ENCODE results near the gene LPP. TPM values are rescaled to one million over a fixed set of nuclear protein-coding genes. Genes with fewer than 3 reads are reported as not detected.

The LPP gene
- total RNA-seq, 2 experiments from 2014 or later: 13.4 to 16.5 TPM

DNA sequence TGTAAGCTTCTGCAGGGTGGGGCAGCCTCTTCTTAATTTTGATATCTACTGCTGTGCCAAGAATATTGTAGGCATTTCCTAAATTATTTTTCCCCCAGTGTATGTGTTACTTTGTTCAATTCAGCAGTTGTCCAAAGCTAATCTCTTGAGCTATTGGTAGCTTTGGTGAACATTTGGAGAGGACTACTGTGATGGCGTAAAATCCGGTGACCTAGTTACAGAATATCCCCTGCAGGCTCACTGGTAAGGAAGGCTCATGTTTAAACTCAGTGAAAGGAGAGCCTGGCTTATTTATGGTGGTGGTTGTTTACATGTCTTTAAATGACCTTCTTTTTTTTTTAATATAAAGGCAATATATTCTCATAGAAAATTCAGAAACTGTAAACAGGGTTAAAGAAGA is 105.6 kb downstream of the LPP start:
- ChIA-PET POLR2A (no interaction called here), CTCF (no interaction called here)

DNA sequence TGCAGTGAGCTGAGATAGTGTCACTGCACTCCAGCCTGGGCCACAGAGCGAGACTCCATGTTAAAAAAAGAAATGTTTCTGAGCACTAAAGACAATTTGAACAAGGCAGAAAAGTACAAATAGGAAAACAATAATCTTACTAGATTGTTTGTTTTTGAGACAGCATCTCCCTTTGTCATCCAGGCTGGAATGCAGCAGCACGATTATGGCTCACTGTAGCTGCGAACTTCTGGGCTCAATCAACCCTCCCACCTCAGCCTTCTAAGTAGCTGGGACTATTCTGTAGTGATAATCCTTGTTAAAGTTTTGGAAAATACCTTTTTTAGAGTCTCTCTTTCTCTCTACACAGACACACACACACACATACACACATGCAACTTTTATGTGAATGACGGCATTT is 107.1 kb downstream of the LPP start:
- ChIA-PET CTCF (no interaction called here), POLR2A (no interaction called here)

DNA sequence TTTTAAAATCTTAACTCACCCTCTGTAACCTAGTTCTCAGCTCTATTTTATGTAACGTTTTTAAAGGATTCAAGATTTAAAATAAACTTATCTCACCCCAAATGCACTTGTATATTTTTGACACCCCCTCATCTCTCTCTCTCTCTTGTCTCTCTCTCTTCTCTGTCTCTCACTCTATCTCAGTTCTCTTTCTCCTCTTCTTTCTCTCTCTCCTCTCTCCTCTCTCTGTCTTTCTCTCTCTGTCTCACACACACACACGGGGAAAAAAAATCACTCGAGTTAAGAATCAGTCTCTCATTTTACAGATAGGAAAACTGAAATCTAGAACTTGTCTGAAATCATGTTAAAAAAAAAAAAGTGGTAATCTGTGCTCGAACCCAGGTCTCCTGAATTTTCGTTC is 108.5 kb downstream of the LPP start:
- ChIA-PET POLR2A (no interaction called here), CTCF (no interaction called here)

DNA sequence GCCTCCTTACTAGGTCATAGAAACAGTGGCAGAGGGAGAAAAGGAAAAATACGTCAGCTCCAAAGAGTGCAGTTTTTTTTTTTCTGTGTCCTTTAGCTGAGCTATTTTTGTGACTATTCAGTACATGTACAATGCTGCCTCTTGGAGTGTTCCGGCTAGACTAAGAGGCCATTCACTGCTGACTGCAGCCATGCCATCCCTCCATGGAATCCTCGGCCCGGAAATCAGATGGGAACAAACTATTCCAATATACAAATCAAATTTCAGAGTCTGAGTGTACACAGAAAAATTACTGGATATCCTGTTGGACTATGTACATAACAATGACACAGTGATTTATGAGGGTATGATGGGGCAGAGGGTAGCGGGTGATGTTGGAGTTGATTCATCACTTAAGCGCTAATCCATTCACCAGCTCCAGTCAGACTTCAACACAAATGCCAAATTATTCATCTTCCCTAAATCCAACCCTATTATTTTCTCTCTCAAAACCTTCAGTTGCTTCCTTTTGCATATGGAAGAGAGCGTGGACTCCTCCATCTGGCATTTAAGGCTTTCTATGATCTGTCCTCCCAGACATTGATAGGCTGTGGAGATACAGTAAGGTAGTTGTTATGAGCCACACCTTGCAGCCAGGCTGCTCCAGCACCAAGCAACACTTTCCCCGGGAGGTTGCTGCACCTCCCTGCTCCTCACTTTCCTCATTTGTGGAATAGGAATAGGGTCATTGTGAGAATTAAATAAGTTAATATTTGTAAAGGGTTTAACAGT is 109.1 kb downstream of the LPP start:
- ChIA-PET CTCF (no interaction called here), POLR2A (no interaction called here)

DNA sequence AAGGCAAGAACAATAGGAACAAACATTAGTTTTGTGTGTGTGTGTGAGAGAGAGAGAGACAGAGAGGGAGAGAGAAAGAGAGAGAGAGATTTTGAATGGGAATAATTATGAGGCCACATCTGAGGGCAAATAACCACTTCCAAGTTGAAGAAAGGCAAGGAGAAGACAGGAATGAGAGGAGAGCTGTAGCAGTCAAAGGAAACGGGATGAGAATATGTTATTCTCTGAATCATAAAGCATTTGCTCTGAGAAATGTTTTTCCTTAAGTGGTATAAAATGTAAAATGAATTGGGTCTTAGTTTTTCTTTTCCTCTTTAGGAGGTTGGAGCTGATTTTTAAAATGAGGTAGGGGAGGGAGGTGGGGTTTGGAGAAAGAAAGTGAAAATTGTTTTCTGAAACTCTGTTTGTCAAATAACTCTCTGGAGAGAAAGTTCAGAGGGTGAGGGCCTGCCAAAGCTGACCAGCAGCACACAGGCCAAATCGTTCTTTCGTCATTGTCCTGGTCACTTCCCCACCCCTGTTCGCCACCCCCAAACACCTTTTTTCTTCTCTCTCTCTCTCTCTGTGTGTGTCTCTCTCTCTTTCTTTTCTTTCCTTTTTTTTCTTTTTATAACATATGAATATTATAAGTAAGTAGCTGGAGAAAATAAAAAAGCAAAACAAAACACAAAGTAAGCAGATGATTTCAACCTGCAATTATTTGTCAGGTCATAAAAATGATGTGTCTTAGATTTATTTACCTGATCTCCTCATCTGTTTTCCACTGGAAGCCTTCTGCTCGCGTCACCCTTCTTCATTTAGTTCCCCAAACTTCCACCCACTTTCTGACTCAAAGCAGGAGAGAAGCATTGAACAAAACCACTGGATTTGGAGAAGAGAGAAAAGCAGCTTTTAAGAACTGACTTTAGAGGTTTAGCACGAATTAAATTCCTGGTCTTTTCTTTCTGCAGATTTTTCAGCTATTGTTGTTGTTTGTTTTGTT is 110.6 kb downstream of the LPP start:
- ChIA-PET POLR2A (no interaction called here), CTCF (interaction anchor here (0.7 kb wide), 1 partner anchor 67 kb away, joined by 3 read pairs; no protein-coding TSS in a partner anchor)

DNA sequence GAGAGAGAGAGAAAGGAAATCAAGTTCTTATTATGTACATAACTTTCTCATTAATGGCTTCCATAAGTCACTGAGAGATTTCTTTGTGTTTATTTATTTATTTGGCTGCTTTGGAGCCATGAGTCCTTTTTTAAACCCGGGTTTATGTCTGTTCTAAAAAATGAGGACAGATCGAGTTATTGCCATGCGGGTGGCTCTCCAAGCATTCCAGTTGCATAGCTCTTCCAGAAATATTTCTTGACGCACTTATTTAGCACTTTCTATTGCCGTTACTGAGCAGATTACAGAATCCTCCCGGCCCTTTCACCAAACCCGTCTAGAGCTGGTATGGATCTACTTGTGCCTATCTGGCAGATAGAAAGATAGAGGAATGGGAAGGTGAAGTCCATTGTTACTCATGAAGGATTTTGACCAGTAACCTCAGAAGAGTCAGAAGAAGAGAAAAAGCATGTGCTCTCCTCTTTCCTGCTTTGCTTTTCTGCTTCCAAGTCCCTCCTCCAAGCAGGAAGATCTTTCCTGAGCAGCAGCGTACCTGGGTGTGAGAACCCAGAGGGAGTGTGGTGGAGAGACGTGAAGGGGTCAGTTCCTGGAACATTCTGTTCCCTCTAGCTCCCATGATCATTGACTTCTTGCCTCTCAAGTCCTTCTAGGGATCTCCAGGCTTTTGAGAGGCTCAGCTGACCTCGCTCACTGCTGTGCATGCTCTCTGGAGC is 112.8 kb downstream of the LPP start:
- CTCF ChIA-PET: no interaction called here
- POLR2A ChIA-PET: no interaction called here

DNA sequence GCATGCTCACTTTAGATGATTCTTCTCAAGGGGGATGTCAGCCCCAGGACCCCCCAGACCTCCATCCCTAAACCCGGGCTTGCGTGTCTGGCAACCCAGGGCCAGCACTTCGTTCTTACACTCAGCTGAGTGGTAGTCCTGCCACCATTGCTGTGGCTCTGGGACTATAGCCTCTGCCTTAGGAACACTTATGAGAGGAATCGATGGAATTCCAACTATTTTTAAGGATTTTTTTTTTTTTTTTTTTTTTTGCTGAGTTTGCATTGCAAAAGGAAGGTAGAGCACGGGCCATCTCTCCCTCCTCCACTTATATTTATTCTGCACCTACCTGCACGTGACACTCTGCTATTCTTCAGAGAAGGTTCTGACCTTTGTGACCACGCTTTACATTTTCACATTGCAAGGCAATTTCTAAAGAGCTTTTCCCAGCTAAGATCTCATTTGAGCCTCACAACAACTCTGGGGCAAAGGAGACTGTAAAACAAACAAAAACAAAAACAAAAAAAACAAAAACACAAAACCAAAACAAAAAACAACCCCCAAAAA is 113.9 kb downstream of the LPP start:
- CTCF ChIA-PET: interaction anchor here (0.7 kb wide), 1 partner anchor 201 kb away, joined by 3 read pairs; no protein-coding TSS in a partner anchor
- POLR2A ChIA-PET: no interaction called here

DNA sequence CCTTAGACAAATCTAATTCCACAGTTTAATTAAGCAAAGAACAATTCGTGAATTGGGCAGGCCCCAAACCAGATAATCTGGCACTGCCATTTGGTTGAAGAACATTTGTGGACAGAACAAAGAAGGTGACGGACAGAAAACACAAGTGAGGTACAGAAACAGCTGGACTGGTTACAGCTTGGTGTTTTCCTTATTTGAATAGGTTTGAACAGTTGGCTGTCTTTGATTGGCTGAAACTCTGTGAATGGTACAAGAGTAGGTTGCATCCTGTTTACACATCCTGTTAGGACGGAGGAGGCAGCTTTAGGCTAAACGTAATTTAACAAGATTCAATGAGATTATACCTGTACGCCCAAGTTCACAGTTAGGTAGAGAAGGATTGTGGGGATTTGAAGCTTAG is 114.4 kb downstream of the LPP start:
- ChIA-PET CTCF (interaction anchor here (0.7 kb wide), 1 partner anchor 202 kb away, joined by 3 read pairs; no protein-coding TSS in a partner anchor), POLR2A (no interaction called here)

DNA sequence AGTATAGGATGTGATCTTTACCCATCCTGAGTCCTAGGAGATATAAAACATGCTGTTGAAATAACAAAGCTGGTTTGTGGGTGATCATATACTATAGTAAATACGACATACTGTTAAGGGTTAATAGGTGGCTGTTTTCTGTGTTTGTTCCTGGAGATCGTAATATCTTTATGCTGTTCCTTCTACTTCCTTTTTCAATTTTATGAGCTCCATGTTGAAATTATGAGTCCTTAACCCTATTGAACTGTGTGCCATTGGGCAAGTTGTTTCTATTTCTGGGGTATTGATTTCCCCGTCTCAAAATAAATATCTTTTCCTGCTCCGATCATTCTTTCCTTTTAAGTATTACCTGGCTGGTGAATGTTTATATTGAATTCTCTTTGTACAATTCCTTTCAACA is 115.1 kb downstream of the LPP start:
- CTCF ChIA-PET: interaction anchor here (0.6 kb wide), 1 partner anchor 55 kb away, joined by 3 read pairs; no protein-coding TSS in a partner anchor
- POLR2A ChIA-PET: no interaction called here

DNA sequence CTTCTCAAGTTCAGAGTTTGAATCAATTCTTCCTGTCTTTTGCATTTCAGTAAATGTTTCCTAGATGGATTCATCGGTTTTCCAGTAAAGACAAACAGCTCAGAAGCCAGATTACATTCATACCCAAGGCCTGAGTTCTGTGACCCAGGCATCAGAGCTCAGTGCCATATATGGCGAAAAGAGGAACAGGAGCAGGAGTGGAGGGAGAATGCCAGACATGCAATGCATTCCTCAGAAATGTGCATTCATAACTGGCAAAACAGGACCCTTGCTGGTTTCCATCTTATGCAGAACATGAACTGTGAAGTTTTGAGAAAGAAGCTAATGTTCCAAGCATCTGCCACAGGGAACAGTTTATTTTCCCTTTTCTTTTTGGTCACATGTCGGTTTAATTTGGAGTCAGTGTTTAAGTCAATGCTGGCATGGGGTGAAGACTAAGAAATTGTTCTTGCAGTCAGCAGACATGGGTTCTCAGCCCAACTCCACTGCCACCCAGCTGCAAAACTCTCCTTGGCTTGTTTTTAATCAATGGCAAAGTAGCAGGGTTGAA is 116.5 kb downstream of the LPP start:
- ChIA-PET CTCF (no interaction called here), POLR2A (no interaction called here)

DNA sequence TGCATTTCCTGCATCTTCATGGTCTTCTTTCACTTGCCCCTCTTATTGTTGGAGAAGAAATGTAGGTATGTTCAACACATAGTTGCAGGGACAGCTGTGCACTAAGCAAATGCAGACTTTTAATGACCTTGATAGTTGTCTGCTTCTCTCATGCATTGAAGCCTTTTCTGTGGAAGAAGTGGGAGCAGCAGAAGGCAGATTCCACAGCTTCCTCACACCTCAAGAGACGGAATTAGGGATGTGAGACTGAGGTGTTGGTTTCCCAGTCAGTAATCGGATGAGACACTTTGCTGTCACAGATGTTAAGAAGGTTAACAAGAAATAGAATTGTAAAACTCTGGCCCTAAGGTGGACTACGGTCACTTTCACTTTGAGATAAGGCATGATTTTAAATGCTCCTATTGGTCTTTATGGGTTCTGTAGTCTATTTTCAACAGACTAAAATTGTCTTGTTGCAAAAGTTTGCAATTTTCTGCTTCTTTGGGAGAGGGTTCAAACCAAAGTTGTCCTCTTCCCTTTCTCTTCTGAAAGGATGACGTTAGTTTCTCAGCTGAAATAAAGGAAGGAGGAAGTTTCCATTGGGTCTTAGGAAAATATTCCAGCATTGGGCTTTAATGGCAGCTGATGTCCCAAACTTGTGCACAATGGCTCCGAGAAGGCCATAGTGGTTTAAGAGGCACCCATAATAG is 117.4 kb downstream of the LPP start:
- ChIA-PET POLR2A (no interaction called here), CTCF (no interaction called here)

DNA sequence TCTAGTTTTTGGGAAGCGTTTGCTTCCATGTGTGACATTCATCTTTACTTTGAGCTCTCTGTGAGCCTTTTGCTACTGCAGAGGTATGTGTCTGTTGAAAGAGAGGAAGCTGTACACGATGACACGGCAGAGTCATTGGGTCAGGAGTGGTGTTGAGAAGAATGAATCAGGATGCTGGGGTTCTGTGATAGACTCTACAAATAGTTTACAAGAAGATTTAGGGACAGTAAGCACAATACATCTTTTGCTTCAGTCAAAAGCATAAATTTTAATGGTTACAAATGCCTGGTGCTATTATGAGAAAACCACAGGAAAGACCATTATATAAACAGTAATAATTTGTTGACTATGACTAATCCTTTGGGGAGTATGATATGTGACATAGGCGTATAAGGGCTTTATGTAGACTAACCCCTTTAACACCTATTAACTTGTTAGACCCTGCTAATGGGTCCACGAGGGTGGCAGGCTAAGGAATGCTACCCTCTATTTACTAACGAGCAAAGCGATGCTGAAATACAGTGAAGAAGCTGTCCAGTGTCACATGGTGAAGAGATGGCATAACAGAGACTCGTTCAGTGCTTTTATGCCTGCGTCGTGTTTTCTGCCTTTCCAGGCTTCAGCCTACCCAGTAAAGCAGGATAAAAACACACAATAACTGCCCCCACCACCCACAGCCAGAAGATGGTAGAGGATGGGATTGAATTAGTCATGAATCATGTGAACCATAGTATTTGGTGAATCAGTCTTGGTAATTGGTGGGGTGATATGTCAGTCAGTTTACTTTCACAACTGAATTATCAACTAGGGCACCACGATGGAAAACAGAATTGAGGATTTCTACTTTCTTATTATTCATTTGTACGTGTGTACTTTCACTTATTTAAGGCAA is 118.8 kb downstream of the LPP start:
- ChIA-PET POLR2A (no interaction called here), CTCF (no interaction called here)

DNA sequence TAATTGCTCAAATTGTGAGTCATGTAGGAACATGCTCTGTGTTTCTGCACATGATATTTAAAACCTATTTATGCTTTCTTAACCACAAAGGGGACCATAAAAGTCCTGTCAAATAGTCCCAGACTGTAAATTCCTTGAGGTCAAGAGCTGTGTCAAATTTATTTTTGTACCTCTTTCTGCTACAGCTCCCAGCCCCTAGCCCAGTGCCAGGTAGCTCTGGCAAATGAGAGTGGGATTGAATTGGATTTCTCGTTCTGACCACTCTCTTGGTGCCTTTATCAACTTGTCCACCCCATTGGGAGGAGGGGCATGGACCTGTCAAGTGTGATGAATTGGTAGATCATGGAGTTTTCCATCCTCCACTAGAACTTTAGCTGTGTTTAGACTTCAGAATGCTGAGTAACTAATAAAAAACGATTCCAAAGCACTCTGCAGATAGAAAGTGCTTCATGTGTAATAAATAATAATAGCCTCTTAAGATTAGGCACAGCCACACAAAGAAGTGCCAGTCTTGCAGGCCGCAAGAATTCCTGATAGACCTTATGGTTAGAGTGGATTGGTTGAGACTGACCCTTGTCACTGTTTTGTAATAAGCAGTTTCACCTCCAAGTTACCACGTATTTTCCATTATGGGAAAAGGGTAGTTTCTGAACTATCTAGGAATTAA is 120.4 kb downstream of the LPP start:
- ChIA-PET CTCF (no interaction called here), POLR2A (no interaction called here)

DNA sequence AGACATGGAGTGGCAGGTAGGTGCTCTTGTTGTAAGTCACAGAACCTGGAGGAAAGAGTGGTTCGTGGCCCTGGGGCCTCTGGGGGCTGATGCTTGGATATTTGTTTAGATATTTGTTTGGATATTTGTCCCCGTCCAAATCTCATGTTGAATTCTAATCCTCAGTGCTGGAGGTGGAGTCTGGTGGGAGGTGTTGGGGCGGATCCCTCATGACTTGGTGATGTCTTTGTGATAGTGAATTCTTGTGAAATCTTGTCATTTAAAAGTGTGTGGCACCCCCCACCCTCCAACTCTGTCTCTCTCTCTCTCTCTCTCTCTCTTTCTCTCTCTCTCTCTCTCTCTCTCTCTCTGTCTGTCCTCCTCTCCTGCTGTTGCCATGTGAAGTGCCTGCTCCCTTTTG is 122.4 kb downstream of the LPP start:
- CTCF ChIA-PET: interaction anchor here (0.6 kb wide), 1 partner anchor 868 kb away, joined by 3 read pairs; no protein-coding TSS in a partner anchor
- POLR2A ChIA-PET: interaction anchor here (0.6 kb wide), 1 partner anchor 50 kb away, joined by 3 read pairs; no protein-coding TSS in a partner anchor

DNA sequence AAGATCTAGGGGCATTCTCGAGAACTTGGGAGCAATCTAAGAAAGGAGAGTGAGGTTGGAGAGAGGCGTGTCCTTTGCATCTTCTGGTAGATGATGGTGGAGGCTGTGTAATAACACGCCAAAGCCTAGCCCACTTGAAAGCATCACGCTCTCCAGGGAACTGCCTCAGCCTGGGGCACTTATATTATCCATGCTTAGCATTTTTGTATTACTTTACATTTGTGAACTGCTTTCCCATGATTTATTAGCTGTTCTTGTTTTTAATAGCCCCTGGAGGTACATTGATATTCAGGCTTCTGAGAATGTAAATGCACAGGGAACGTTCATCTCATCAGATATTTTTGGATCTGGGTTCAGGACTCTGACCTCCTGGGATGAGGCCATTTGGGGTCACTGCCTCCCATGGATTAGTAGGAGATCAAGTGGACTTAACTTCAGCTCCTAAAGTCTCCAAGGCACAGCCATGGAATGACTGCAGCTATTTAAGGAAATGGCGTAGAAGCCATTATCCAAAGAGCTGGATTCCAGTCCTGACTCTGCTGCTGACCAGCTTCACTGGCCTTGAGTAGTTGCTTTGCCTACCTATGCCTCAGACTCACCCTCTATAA is 124.9 kb downstream of the LPP start:
- ChIA-PET CTCF (interaction anchor here (0.6 to 2.5 kb wide), 2 partner anchors 341 to 538 kb away, joined by 6 to 9 read pairs; no protein-coding TSS in a partner anchor), POLR2A (no interaction called here)

DNA sequence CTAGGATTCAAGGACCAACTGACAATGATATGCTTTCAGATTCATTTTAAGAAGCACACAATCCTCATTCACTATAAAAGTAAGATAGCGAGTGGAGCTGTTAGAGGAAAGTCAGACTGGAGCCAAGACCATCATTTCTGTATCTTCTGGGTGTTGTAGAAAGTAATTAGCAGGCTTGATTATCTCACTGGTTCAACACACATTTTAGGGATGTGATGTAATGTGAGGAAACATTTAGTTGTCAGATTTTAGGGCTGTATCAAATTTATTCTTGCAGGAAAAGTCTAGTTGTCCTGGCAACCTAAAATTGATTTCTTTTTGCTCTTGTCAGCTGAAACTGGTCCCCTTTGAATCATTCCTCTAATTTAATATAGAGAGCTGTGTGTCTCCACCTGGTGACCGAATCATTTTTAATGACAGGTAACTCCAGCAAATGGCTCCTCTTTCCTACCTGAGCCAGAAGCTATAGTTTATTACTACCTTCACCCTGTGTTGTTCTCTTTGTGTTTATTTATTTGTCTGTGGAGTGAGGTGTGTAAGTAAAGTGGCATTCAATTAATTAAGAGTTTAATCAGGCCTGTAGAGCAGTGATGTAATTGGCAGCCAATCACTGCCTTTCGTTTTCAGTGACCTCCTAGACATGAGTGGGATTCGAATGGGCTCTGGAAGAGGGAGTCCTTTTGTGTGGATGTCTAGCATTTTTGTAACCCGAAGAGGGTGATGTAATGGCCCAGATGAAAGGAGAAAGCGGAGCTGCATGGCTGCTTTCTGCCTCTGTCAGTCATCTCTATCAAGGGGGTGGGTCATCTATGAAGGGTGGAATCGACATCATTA is 125.8 kb downstream of the LPP start:
- CTCF ChIA-PET: interaction anchor here (0.7 to 1.3 kb wide), 2 partner anchors 532 to 541 kb away, joined by 3 read pairs; no protein-coding TSS in a partner anchor
- POLR2A ChIA-PET: no interaction called here
